ENCODE results near the gene GDF11.
A peak's percentile ranks its signal among the peaks of the same experiment; 100 is the strongest.

GDF11 gene

DNA sequence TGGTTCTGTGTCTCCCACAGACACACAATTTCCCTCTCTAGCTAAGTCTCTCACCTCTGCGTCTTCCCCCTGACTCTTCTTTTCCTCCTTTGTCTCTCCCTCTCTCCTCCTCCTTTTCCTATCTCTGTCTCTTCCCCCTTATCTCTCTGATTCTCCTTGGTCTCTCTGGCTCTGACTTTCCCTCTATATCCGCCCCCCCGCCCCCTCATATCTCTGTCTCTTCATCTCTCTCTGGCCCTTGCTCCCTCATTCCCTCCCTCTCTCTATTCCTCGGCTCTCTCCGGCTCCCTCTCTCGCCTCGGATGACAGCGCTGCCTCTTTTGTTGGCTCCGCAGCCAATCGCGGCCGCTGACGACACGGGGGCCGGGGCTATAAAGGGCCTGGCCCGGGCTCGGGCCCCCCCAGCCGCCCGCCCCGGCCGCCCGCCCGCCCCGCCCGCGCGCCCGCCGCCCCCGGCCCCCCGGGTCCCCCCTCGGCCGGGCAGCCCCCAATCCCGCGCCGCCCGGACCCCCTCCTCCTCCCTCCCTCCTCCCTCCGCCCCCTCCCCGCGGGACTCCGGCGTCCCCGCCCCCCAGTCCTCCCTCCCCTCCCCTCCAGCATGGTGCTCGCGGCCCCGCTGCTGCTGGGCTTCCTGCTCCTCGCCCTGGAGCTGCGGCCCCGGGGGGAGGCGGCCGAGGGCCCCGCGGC lies at the start of gene GDF11:
Gene GDF11, plus strand, starts transcription at position 404 of the 687 bp plus-strand sequence. Its CDS starts 195 bp downstream, at position 599.
- DNase-seq, result peak; percentile 78
- ATAC-seq, result peak; percentile 70

DNA sequence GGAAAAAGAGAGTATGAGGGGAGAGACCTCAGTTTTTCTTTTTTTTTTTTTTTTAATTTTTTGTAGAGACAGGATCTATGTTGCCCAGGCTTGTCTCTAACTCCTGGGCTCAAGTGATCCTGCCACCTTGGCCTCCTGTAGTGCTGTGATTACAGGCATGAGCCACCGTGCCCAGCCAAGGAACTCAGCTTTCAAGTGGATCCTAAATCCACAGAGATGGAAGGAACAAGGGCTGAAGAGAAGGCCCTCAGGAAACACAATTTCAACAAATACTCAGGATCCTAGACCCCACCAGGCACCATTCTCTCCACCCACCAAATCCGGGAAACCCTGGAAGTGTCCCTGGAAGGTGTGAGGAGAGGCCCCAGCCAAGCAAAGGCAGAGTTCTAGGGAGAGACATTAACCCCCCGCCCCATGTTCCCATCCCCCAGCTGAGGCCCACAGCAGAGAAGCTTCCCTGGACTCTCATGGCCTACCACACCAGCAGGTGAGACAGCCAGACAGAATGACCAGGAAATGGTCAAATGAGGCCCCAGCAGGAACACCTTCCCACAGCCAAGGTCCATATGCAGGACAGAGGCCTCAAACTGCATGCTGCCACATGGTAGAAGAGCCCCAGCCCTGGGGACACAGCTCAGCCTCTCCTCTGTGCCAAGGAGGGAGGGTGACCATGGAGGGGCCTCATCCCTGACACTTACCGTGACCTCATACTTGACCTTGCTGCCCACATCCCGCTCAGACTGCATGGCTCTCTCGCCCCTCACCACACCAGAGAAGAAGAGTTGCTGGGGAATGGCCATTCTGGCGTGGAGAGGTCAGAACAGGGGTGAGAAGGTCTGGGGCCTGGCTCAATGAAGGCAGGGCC lies 49.4 kb upstream of the GDF11 start:
- ATAC-seq (no peak), DNase-seq (no peak)

DNA sequence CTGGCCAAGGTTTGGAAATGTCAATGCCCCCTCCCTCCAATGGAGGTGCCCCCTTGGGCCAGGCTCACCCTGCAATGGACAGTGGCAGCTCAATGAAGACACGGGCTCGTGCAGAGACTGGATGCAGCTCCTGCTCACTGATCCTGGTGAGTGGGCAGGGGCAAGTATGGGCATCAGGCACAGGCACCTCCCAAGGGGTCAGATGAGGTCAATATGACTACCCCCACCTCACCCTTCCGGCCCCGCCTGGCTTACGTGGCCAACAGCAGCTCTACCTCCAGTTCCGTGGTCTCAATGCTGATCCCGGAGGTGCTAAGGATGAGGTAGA lies 48.8 kb upstream of the GDF11 start:
- no peak for ATAC-seq
- no peak for DNase-seq

DNA sequence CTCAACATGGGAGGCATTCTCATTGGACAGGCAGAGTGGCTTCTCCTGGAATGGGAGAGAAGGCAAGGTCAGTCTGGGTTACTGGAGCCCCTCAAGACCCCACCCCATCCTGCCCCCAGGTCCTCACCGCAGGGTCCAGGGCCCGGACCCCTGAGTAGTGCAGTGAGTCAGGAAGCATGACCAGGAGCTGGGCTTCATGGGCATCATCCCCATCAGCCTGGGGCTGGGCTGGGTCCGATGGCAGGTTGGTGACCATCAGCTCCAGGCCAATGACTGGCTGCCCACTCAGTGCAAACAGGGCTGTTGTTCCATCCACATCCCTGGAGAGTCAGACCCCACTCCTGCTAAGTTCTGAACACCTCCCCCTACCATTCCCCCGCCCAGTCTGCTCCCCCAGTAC lies 48.3 kb upstream of the GDF11 start:
- no peak for DNase-seq
- ATAC-seq, result no peak

DNA sequence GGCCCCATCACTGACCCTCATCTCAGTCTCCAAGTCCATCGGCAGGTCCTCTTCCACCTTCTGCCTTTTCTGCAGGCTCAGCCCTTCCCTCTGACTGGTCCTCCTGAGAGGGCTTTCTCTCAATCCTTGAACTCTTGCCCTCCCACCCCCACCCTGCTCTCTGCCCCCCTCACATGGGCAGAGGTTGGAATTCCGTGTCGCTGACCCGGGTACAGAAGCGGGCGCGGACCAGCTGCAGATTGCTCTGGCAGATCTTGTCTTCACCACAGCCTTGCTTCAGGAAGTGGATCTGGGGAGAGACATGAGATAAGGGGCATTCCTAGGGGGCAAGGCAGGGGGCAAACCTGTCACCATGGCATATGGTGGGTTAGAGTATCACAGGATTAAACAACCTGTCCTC lies 47.6 kb upstream of the GDF11 start:
- DNase-seq, result no peak

DNA sequence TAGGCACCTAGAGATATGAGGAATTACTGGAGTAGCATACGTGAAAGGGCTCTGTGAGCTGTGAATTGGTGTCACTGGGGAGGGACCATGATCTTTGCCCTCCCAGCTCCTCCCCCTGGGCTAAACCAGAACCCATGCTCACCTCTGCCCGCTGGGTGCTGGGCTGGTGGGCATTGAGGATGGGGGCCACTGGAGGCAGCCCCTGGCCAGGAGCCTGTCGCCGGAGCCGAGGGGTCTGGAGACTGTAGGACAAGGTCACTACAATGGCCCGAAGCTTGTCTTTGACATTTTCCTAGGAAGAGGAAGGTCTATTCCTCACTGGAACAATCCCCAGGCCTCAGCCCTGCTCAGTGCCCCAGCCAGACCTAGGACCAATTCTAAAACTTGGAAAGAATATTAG lies 46.8 kb upstream of the GDF11 start:
- ATAC-seq (no peak), DNase-seq (no peak)

More for the DNA sequence above, 47.6 kb upstream of the GDF11 start:
- ATAC-seq, result no peak

DNA sequence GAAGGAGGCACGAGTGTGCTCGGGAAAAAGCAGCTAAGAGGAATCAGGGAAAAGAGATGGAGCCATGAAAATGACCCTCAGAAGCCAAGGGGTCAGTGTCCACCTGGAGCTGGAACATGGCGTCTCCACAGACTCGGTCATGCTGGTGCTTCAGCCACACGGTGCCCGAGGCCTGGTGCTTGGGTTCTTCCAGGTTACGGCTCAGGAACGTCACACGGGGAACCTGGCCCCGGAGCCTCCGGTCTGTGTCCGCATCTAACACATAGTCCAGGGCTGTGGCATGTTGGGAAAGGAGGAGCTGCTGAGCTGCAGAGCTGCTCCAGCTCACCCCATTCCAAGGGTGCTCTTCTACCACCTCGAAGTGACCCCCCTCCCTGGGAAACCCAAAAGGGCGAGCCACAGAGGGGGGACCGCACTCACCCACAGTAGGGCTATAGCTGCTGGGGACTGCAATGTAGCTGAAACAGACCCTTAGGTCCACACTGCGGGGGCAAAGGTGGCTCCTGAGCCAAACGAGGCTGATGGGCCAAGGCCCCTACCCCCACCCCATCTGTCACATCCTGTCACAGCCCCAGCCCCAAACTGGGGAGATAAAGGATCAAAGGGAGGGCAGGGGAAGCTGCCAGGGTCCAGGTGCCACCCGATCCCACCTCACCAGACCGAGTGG lies 46.0 kb upstream of the GDF11 start:
- no peak for DNase-seq
- no peak for ATAC-seq

DNA sequence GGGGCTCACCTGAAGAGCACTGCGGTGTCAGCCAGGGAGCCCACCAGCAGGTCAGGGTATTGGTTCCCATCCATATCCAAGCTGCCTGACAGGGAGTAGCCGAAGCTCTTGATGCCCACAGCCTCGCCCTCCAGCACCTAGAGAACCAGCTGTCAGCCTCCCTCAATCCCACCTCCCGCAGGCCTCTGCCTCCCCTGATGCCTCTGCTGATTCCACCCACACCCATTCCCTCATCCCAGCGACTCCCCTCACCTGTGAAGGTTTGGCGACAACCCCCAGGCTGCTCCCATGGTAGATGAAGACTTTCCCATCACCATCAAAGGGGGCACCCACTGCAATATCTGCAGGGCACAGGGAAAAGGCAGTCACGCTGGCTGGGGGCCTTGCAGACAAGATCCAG lies 45.2 kb upstream of the GDF11 start:
- no peak for DNase-seq
- ATAC-seq, result no peak

DNA sequence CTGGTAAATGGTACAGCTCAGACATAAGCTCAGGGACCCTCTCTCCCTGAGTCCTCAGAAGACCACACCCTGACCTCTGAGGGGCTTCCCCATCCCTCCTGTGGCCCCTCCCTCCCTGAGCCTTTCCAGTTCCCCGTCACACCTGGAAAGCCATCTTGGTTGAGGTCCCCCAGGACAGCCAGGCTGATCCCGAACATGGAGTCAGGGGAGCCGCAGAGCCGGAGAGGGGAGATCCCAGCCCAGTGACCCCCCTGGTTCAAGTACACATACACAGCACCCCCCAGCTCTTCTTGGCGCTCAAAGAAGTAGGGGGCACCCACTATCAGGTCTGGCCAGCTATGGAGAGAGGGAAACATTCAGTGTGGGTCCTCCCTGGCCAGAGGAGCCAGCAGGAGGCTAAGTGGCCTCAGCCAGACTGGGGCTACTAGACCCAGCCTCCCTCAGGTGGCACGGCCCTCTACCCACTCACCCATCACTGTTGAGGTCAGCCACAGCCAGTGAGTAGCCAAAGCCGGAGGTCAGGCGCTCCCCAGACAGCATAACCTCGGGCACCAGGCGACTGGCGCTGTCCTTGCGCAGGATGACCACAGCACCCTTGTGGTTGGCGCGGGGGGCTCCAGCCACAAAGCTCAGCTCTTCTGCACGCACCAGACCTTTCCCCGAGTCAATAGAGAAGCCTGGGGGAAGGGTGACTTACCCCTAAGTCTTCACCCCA lies 44.5 kb upstream of the GDF11 start:
- no peak for ATAC-seq

DNA sequence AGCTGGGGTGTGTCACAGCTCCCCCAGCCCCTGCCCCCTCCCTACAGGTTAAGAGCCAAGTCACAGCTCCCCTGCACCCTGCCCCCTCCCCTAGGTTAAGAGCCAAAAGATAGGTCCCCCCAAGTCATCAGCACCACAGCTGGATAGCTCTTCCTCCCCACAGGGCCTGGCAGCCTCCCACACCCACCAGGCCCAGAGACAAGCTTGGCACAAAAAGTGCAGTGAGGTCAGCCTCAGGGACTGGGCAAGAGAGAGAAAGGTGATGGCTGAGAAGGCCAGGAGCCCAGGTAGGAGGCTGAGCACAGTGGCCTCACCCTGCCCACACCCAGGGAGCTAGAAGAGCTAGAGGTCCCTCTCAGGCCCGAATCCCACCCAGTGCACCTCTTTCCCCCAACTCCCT lies 44.0 kb upstream of the GDF11 start:
- ATAC-seq (no peak), DNase-seq (no peak)

More for the DNA sequence above, 44.5 kb upstream of the GDF11 start:
- no peak for DNase-seq

DNA sequence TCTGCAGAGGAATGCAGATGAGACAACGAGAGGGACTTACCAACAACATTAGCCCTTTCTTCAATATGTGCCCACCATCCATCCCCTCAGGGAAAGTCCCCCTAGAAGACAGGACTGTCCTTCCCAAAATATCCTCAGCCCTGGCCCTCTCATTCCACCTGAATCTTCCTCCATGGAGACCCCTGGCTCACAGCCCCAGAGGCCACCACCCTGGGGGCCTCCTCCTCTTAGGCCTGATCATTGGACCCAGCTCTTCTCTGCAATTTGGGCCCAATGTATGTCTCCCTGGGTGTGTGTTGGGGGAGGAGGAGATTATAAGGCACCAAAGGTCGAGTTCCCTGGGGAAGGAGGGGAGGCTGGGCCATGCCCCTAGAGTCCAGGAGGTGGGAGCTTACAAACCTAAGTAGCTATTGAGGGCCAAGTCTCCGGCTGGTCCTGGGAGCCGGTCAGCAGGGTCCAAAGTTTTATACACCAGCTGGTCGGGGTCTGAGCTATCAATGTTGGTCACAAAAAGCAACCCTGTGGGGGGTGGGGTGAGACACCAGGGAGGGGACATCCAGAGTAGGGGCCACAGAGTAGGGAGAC lies 43.4 kb upstream of the GDF11 start:
- ATAC-seq, result no peak
- DNase-seq, result no peak

DNA sequence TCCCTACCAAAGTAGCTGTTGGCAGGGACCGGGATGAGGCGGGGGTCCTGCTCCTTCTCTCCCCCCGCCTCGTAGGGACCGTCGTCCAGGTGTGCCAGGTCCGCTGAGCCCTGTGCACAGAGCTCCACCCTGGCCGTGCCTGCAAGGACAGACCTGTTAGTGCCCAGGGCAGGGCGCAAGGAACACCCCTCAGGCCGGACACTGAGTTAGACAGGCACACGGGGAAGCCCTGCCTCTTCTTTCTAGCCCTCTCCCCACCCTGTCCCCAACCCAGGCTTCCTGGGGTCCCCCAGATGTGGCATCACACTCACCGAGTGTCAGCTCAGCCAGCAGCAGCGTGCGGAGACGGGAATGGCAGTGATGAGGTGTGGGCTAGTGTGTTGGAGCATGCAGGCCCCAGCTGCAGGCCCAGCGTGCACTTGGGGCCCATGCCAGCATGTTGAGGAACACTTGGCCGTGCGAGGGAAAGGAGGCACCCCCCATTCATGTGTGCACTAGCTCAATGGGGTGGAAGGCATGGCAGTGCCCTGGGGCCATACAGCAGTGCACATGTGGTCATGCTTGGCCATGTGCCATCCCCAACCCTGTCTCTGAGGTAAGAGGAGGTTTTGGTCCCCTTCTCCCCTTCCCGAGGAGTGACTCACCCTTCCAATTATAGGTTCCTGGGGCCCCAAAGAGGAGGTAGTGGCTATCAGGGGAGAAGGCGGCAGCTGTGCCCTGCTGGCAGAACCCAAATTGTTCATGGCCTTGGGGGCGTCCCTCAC lies 42.5 kb upstream of the GDF11 start:
- no peak for DNase-seq
- ATAC-seq, result no peak

DNA sequence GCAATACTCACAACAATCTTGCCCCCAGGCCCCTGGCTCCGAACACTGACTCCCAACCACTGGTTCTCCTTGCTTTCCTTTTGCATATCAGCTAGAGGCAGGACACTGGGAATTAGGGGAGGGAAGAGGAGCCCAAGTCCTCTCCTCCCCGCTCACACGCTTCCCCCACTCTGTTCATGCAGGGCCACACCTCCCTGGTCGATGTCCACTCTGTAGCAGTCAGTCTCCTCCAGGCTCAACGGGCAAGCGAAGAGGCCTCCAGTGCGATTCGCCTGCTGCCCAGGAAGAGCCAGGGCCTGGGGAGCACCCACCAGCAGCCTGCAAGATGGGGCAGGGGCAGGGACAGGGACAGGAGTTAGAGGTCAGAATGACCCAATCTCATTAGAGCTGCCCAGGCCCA lies 40.1 kb upstream of the GDF11 start:
- ATAC-seq (no peak), DNase-seq (no peak)

DNA sequence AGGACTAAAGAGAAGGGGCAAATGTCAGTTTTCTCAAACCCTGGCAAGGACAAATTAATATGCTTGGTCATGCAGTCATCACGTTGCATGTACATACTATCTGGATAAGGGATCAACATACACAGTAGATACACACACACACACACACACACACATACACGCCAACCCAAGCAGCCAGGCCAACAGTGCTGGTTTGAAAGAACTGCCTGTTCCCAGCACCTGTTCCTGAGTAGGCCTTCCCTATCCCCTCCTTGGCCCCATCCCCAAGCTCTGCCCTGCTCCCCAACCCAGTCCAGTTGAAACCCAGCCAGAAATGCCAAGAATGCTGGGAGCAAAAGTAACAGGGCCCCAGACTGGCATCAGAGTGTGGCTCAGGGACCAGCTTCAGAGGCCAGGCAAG lies 39.6 kb upstream of the GDF11 start:
- ATAC-seq, result no peak
- DNase-seq, result no peak

DNA sequence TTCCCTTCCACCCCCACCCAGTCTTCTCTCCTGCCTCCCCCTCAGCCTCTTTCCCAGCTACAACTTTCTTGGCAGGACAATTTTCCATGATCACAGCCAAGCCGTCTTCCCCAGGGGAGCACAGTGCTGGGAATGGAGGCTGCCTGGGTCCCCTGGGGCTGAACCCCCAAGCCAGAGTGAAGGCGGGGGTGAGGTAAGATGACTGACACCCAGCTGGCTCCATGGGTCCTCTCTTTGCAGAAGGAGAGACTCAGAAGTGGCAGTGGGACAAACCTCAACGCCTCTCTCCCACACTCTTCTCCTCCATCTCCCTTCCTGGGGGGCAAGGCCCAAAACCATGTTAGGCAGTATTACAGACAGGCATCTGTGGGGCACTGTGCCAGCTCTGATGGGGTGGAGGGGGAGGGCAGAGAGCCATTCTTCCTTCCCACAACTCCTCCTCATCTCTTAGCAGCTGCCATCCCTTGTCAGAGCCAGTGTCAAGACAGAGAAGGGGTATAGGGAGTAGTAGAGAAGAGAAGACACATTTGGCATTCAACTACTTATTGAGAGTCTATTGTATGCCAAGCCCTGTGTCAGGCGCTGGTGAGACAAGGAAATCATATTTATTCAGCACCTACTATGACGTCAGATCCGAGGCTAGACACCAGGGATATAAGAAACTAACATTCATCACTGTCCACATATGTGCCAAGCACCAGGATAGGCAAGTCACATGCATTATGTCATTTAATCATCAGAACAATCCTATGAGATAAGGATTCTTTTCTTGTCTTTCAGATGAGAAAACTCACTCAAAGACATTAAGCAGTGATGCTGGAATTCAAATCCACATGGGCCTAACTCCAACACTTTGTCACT lies 38.8 kb upstream of the GDF11 start:
- no peak for ATAC-seq

DNA sequence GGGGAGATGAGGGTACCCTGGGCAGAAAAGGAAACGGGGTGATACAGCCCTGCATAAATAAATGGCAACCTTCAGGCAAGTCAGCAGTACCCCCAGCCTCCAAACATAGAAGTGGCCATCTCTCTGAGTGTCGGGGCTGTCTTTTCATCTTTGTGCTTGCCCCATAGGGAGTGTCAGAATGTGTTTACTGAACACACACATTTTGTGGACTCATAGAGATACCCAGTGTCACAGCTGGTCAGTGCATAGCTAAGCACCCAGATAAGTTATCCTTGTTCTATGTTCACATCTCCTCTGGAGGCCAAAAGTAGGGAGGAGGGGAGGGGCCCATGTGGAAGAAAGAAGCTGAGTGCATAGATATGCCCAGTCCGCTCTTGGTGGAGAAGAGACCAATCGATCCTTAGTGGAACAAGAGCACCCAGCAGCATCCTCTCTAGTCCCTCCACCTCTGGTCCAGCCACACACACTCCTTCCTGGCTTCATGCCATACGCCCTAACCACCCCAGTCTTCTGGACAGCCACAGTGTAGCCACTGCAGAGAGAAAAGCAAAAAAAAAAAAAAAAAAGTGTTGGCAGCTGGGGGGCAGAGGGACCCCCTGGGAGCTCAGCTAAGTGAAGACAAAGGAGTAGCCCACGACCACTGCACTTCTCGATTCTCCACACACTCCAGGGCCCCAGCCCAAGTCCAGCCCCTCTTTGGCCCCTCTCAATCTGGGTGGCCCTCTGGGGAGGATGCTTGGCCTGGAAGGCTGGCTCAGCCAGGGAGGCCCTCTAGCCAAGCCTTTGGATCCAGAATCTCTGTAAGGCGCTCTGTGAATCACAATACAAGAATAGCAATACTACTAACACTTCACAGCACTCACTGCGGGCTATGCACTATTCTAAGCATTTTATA lies 37.9 kb upstream of the GDF11 start:
- ATAC-seq (no peak), DNase-seq (no peak)

More for the DNA sequence above, 38.8 kb upstream of the GDF11 start:
- no peak for DNase-seq

DNA sequence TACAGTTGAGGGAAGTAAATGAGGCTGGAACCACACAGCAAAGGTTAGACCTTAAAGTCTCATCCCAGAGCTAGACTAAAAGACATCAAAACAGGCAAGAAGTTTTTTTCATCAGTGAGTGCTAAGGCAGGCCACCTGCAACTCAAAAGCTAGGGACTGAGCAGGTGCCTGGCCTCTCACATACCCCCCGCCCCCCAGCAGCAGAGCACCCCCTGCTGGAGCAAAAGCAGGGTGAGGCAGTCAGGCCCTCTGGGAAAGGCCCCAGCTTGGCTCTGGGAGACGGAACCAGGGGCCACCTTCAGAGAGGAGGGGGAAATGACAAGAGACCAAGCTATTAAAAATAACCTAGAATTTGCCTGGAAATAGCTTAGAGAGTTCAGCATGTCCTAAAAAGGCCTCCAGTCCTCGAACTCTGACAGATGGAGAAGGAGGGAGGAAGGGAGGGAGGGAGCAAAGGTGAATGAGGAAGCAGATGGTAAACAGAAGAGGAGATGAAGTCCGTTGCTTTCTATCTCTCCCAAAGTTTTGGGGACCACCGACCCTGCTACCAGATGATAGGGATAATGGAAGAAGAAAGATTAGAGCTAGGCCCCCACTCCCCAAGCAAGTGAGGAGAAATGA lies 37.0 kb upstream of the GDF11 start:
- DNase-seq (peak; percentile 35), ATAC-seq (no peak)

DNA sequence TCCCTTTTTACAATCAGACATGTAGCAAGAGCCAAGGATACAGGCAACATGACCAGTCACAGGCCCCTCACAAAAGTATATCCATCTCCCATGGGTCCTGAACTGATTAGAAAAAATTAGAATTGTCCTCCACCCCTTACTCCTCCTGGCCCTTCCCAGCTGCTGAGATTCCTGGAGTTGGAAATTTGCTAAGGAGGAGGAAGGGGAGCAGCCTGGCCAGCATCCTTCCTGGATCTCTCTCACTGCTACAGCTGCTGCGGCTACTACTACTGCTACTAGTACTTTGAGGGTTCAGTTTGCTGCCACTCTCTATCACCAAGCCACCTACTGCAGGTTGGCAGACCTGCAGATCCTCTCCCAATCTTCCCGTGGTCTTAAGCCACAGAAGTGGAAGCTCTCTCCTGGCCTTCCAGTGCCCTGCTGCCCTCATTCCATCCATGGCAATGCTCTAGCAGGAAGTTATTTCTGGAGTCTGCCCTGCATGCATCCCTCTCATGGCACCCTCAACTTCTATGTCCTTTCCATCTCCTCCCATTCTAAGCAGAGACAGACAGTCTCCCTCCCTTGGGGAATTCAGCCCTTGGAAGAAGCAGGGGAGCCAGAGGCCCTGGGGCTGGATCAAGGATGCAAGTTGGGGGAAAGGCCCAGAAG lies 36.2 kb upstream of the GDF11 start:
- DNase-seq, result no peak
- no peak for ATAC-seq

All from stimulated activated naive CD8-positive, alpha-beta T cell treated with anti-CD3 and anti-CD28 coated beads, Interleukin-15, Interleukin-2, amounts not matched to agents 100 U/mL and 50 U/mL, for 24 hours (primary cell).